Choroid plexus epithelial cell (primary cell): ENCODE data around the gene CTNNA2.
A peak's percentile ranks its signal among the peaks of the same experiment; 100 is the strongest.
"Not testable (repeated sequence)": the region's sequence is repeated elsewhere in the genome, so short reads cannot be mapped to it uniquely, and the experiment has no call there.

Experiments
- DNase-seq: peaks from one replicate; pipeline ENCODE4 v3.0.0-alpha.2; 2010; ENCODE audit warnings: low read depth
- H3K4me3 ChIP-seq: 2 replicates; pipeline ENCODE4 v1.5.1; 2011; ENCODE audit warnings: low read depth, mild to moderate bottlenecking, control low read depth, low read length, moderate library complexity
- CTCF ChIP-seq: conservative IDR thresholded peaks from 2 replicates; pipeline ENCODE4 v1.5.1; 2011; ENCODE audit warnings: low read depth, mild to moderate bottlenecking, control low read depth, inconsistent platforms, low read length, moderate library complexity

CTNNA2 gene

GRCh38 chr2:80080957-80081356 lies 568.1 kb downstream of the CTNNA2 start:
- H3K4me3 ChIP-seq, result no peak overlapping the region
- TF ChIP-seq CTCF, result no peak
- no peak for DNase-seq

GRCh38 chr2:80086831-80087230 lies 574.0 kb downstream of the CTNNA2 start:
- no peak for TF ChIP-seq CTCF
- peak; percentile 5 for DNase-seq
- no peak overlapping the region for H3K4me3 ChIP-seq

- no peak for TF ChIP-seq CTCF
- H3K4me3 ChIP-seq, result no peak overlapping the region
- DNase-seq, result no peak
Measured at GRCh38 chr2:80091237-80091636, 578.4 kb downstream of the CTNNA2 start.

DNA sequence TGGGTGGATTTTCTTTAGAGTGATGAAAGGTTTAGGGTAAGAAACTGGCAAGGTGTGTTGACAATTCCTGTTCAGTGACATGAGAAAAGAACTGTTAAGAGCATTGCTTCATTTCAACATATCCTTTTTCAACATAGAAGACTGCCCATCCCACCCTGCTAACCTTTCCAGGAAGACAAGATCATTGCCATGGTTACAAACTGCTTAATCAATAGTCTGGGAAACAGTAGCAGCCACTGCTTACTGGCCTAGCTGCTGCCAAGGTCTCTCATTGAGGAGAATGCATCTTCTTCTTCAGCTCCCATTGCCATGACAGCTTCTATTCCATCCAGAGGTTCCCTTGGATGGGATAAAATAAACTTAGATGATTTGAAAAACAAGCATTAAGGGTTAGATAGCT lies 579.6 kb downstream of the CTNNA2 start:
- H3K4me3 ChIP-seq, result no peak overlapping the region
- no peak for TF ChIP-seq CTCF
- DNase-seq, result no peak

- H3K4me3 ChIP-seq, DNase-seq: not testable (repeated sequence)
Measured at GRCh38 chr2:80098503-80098902, 585.7 kb downstream of the CTNNA2 start.

DNA sequence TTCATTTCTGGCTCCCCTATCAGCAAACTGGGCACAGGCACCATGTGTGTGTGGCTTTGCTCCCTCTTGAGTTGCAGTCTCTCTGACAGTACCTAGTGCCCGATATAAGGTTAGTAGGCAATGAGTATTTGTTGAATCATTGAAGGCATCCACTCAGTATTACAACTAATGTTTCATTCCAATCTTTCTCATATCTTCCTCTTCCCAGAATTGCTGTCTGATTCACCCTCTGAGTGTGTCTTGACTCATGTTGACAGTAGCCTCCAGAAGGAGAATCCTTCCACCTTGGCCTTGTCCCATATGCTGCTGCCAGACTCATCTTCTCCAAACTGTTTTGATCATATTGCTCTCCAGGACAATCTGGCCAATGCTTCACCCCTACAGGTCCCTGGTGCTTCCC lies 589.2 kb downstream of the CTNNA2 start:
- DNase-seq, result no peak
- H3K4me3 ChIP-seq, result no peak overlapping the region
- no peak for TF ChIP-seq CTCF

DNA sequence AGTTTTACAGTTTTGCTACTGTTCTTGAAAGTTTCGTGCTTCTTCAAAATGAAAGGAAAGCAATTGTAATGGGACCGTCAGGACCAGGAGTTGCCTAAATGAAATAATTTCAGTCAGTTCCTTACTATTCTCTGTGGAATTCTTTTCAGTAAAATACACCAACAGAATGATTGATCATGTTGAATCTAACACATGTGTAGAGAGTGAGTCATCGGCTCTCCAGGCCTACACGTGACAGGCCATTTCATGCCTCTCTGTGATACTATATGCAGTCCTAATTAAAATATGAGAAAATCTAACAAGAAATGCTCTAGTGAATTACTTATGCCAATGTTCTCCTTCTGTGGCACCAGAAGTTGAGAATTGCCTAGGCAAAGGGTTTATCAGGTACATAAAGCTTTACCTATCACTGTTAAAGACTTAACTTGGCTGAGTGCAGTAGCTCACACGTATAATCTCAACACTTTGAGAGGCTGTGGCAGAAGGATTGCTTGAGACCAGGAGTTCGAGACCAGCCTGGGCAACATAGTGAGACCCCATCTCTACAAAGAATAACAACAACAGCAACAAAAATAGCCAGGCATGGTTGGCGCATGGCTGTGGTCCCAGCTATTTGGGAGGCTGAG lies 592.3 kb downstream of the CTNNA2 start:
- H3K4me3 ChIP-seq, result no peak overlapping the region

More for the DNA sequence above, 592.3 kb downstream of the CTNNA2 start:
- DNase-seq, result no peak
- no peak for TF ChIP-seq CTCF
